DOHH2 (cell line): ENCODE measurements around the gene ATAD2B.

Experiments used
- H3F3A ChIP-seq: fragments of 200-600 bp; sonication (generic), shearing (Covaris generic); 2 replicates; pipeline ENCODE4 v1.6.0; 2016; ENCODE audit warnings: antibody characterized with exemption, mild to moderate bottlenecking; ENCODE audit not compliant: control insufficient read depth, insufficient read depth
- H3K27ac ChIP-seq: fragments of 200-600 bp; sonication (generic); 2 replicates; pipeline ENCODE4 v1.5.1; 2014; ENCODE audit warnings: low read depth, mild to moderate bottlenecking, low read length, moderate library complexity
- H3K27me3 ChIP-seq: fragments of 200-600 bp; sonication (generic); 2 replicates; pipeline ENCODE4 v1.6.1; 2014; ENCODE audit warnings: mild to moderate bottlenecking, low read length, mixed read lengths; ENCODE audit not compliant: control insufficient read depth
- H3K36me3 ChIP-seq: fragments of 200-600 bp; sonication (generic); 2 replicates; pipeline ENCODE4 v1.6.1; 2014; ENCODE audit warnings: mild to moderate bottlenecking, low read length, moderate library complexity, mixed read lengths; ENCODE audit not compliant: control insufficient read depth
- H3K4me1 ChIP-seq: fragments of 200-600 bp; sonication (generic); 2 replicates; pipeline ENCODE4 v1.6.1; 2014; ENCODE audit warnings: mild to moderate bottlenecking, low read length, mixed read lengths; ENCODE audit not compliant: control insufficient read depth
- H3K4me2 ChIP-seq: fragments of 200-600 bp; sonication (generic); 2 replicates; pipeline ENCODE4 v1.6.0; 2014; ENCODE audit warnings: mild to moderate bottlenecking, low read length, moderate library complexity
- H3K4me3 ChIP-seq: fragments of 200-600 bp; sonication (generic); 2 replicates; pipeline ENCODE4 v1.5.1; 2014; ENCODE audit warnings: mild to moderate bottlenecking, low read length, mixed read lengths
- H3K79me2 ChIP-seq: fragments of 200-600 bp; sonication (generic); 2 replicates; pipeline ENCODE4 v1.6.1; 2014; ENCODE audit warnings: mild to moderate bottlenecking, low read length, mixed read lengths; ENCODE audit not compliant: control insufficient read depth
- H3K9me2 ChIP-seq: fragments of 200-600 bp; sonication (generic); replicated peaks from 2 replicates; pipeline ENCODE4 v1.6.1; 2014; ENCODE audit warnings: mild to moderate bottlenecking, low read length, mixed read lengths; ENCODE audit not compliant: control insufficient read depth
- H3K9me3 ChIP-seq: fragments of 200-600 bp; sonication (generic); 2 replicates; pipeline ENCODE4 v1.6.1; 2014; ENCODE audit warnings: antibody characterized with exemption, low read length, mixed read lengths; ENCODE audit not compliant: control insufficient read depth, insufficient read depth
- H4K20me1 ChIP-seq: fragments of 200-600 bp; sonication (generic); 2 replicates; pipeline ENCODE4 v1.6.0; 2014; ENCODE audit warnings: low read depth, mild to moderate bottlenecking, antibody characterized with exemption, low read length, moderate library complexity; ENCODE audit not compliant: control insufficient read depth, insufficient read depth
- CTCF ChIP-seq: fragments of 200-600 bp; sonication (generic); IDR thresholded peaks from one replicate; pipeline ENCODE4 v1.5.1; 2014; ENCODE audit warnings: antibody characterized with exemption, mild to moderate bottlenecking, low read depth, low read length; ENCODE audit not compliant: poor library complexity, severe bottlenecking
- EZH2phosphoT487 ChIP-seq: fragments of 200-600 bp; sonication (generic); IDR thresholded peaks from 2 replicates; pipeline ENCODE4 v1.6.1; 2017; ENCODE audit warnings: borderline replicate concordance, mild to moderate bottlenecking, antibody characterized with exemption, low read length, moderate library complexity, mixed read lengths

ATAD2B gene

GRCh38 chr2:23900133-23900532, 26.8 kb downstream of the ATAD2B start:
- Histone ChIP-seq H3K4me3 (no peak overlapping the region), H4K20me1 (no peaks in the 10 kb centered on the region), H3K27ac (no peak overlapping the region), H3K9me2 (no peaks in the 10 kb centered on the region), H3K79me2 (peaks cover 70% of the 10 kb centered on the region), H3K9me3 (no peaks in the 10 kb centered on the region), H3K27me3 (no peaks in the 10 kb centered on the region), H3K4me2 (no peak overlapping the region), H3K4me1 (peaks cover 11% of the 10 kb centered on the region), H3K36me3 (no peaks in the 10 kb centered on the region), H3F3A (no peaks in the 10 kb centered on the region)
- TF ChIP-seq CTCF: no peak
- TF ChIP-seq EZH2phosphoT487: no peak

- no peaks in the 10 kb centered on the region for H3K9me3 ChIP-seq
- H3K9me2 ChIP-seq: no peaks in the 10 kb centered on the region
- H3F3A ChIP-seq: no peaks in the 10 kb centered on the region
- TF ChIP-seq EZH2phosphoT487 (no peak), CTCF (no peak)
- H3K79me2 ChIP-seq: no peaks in the 10 kb centered on the region
- no peaks in the 10 kb centered on the region for H3K27me3 ChIP-seq
- no peaks in the 10 kb centered on the region for H3K4me1 ChIP-seq
- H3K4me2 ChIP-seq: no peak overlapping the region
- H4K20me1 ChIP-seq: no peaks in the 10 kb centered on the region
- H3K36me3 ChIP-seq: peaks cover 20% of the 10 kb centered on the region
- H3K27ac ChIP-seq: no peak overlapping the region
- H3K4me3 ChIP-seq: no peak overlapping the region
These were observed 55.7 kb downstream of the ATAD2B start for GRCh38 chr2:23871206-23871605.

- Histone ChIP-seq H4K20me1 (no peaks in the 10 kb centered on the region), H3F3A (peaks cover 5% of the 10 kb centered on the region), H3K27ac (no peak overlapping the region), H3K27me3 (no peaks in the 10 kb centered on the region), H3K79me2 (no peaks in the 10 kb centered on the region), H3K4me3 (no peak overlapping the region), H3K9me3 (no peaks in the 10 kb centered on the region), H3K4me1 (peaks cover 20% of the 10 kb centered on the region), H3K9me2 (no peaks in the 10 kb centered on the region), H3K36me3 (peaks cover 22% of the 10 kb centered on the region), H3K4me2 (no peak overlapping the region)
- no peak for TF ChIP-seq CTCF
- no peak for TF ChIP-seq EZH2phosphoT487
These were observed 59.5 kb downstream of the ATAD2B start for GRCh38 chr2:23867449-23867848.
